Body of pancreas (tissue), 4 donors: ENCODE results near the gene HOXA3. TPM values are rescaled to one million over a fixed set of nuclear protein-coding genes. Genes with fewer than 3 reads are reported as not detected.
A peak's percentile ranks its signal among the peaks of the same experiment; 100 is the strongest.

Source experiments
- ATAC-seq: fragments of 150-250 bp; one replicate; pipeline ENCODE4 v1.9.1; 2016
- DNase-seq, 4 donors: peaks; one replicate each; pipeline ENCODE4 v3.0.0-alpha.2; 2019
- H3K27ac ChIP-seq, 4 donors: fragments of 200-600 bp; sonication (generic); 1 replicate in 3 of 4; 2 replicates in 1 of 4; pipeline versions ENCODE4 v1.5.1 to v1.6.1; 2016 to 2019; ENCODE audit warnings: mild to moderate bottlenecking in 1 of 4, mixed read lengths in 1 of 4, moderate library complexity in 1 of 4
- H3K27me3 ChIP-seq, 2 donors: fragments of 200-600 bp; sonication (generic); one replicate each; pipeline ENCODE4 v1.6.0; 2016; ENCODE audit warnings: mild to moderate bottlenecking in 1 of 2
- H3K36me3 ChIP-seq, 2 donors: fragments of 200-600 bp; sonication (generic); replicated peaks in 1 of 2; 2 replicates each; pipeline ENCODE4 v1.5.1; 2016; ENCODE audit warnings: low read depth in 2 of 2; ENCODE audit not compliant: insufficient read depth in 1 of 2
- H3K4me1 ChIP-seq: fragments of 200-600 bp; sonication (generic); one replicate; pipeline ENCODE4 v1.6.0; 2016
- H3K4me3 ChIP-seq, 2 donors: fragments of 200-600 bp; sonication (generic); 1 replicate in 1 of 2; 2 replicates in 1 of 2; pipeline ENCODE4 v1.5.1; 2016 to 2019
- H3K9me3 ChIP-seq, 3 donors: fragments of 200-600 bp; sonication (generic); 1 replicate in 2 of 3; 2 replicates in 1 of 3; pipeline ENCODE4 v1.5.1; 2016
- POLR2A ChIP-seq, 3 donors: fragments of 450-650 bp; IDR thresholded peaks; one replicate each; pipeline ENCODE4 v1.6.1; 2016; ENCODE audit warnings: antibody characterized with exemption in 3 of 3, mild to moderate bottlenecking in 2 of 3
- WGBS, 2 donors: methylation state at CpG; one replicate each; pipeline ENCODE4 v1.1.5; 2017; 5-methylcytosine and 5-hydroxymethylcytosine counted together
- intact Hi-C: fragments of 100-400 bp; cut with DNase I; formaldehyde crosslinking; loops from one replicate; pipeline ENCODE4 v1.15.1; 2023
- total RNA-seq, 2 donors: library from RNA; depleted of rRNA; stranded (reverse); fragments of >200 nt; gene quantifications; one replicate each; pipeline ENCODE4 v1.1.0, GENCODE V29; 2016
- TF ChIP-seq, protein P1 (sequence below), 7 experiments: fragments of 450-650 bp in 4 of 7; fragments of 200-600 bp in 3 of 7; sonication (generic) in 3 of 7; IDR thresholded peaks; one replicate each; pipeline ENCODE4 v1.5.1; 2016 to 2019; ENCODE audit warnings: antibody characterized with exemption in 7 of 7

The HOXA3 gene
- total RNA-seq, 2 donors from 2014 or later, result 1.6 TPM; not detected in 1

GRCh38 chr7:27122077-27122910, 30.1 kb downstream of the HOXA3 start:
- ATAC-seq (no peak), DNase-seq (no peak)
- Histone ChIP-seq H3K36me3 (no peaks in the 10 kb centered on the region), H3K27ac (peak overlapping the region in 1 of 4 donors; percentile 31), H3K27me3 (peaks cover 0 to 51% of the 10 kb centered on the region in 2 donors), H3K4me1 (peaks cover 7% of the 10 kb centered on the region), H3K4me3 (no peak overlapping the region), H3K9me3 (no peaks in the 10 kb centered on the region)
- 18 to 22% methylated on average over 37 to 42 of the region's 42 CpGs for WGBS, 2 donors
- no peak for TF ChIP-seq POLR2A (IDR thresholded peaks at IDR 0.05)
- TF ChIP-seq, protein P1, sequence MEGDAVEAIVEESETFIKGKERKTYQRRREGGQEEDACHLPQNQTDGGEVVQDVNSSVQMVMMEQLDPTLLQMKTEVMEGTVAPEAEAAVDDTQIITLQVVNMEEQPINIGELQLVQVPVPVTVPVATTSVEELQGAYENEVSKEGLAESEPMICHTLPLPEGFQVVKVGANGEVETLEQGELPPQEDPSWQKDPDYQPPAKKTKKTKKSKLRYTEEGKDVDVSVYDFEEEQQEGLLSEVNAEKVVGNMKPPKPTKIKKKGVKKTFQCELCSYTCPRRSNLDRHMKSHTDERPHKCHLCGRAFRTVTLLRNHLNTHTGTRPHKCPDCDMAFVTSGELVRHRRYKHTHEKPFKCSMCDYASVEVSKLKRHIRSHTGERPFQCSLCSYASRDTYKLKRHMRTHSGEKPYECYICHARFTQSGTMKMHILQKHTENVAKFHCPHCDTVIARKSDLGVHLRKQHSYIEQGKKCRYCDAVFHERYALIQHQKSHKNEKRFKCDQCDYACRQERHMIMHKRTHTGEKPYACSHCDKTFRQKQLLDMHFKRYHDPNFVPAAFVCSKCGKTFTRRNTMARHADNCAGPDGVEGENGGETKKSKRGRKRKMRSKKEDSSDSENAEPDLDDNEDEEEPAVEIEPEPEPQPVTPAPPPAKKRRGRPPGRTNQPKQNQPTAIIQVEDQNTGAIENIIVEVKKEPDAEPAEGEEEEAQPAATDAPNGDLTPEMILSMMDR (IDR thresholded peaks at IDR 0.05), result no peak
- intact Hi-C loops, result no loop called here

DNA sequence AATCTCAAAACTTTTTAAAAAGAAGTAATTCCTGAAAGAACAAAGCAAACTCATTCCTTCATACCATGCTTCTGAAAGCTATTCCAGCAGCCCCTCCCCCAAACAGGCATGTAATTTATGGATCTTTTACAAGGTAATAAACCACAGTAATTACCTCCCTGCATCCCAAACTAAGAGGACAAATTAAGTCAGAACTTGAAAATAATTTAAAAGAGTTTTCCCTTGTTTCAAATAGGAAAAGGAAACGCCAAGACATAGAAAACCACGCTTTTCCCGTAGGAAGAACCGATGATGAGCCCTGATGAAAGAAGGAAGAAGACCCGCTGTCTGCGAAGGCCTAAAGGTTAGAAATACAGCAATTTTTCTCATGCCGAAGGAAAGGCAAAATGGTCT, 30.7 kb downstream of the HOXA3 start:
- no peak for DNase-seq
- Histone ChIP-seq H3K4me1 (peaks cover 7% of the 10 kb centered on the region), H3K4me3 (no peak overlapping the region)

DNA sequence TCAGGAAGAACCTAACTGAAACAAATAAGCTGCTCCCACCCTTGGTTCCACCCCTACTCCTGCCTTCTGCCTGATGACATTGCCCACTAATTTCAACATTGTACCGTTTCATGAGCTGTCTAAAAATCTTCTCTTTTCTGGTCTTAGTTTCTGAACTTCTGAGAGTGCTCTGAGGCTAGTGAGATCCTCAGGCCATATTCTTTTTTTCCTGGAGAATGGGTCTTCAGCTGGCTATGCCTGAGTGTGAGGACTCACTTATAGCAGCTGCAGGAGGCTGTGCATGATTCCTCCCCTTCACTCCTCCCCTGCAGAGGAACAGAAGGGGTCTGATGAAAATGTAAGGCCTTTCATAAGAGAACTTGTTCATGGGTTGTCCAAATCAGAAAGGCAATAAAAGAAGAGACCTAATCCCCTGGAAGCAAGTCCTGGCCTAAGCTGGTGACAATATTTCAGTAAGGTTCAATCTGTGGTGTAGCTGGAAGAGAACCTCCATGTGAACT, 32.9 kb downstream of the HOXA3 start:
- TF ChIP-seq POLR2A (IDR thresholded peaks at IDR 0.05), result no peak
- TF ChIP-seq, protein P1 (IDR thresholded peaks at IDR 0.05), result no peak
- H3K36me3 ChIP-seq, result no peaks in the 10 kb centered on the region
- no peak overlapping the region for H3K27ac ChIP-seq
- ATAC-seq (no peak), DNase-seq (no peak)
- 29 to 48% methylated on average over 1 of the region's 1 CpG for WGBS, 2 donors
- peaks cover 5 to 50% of the 10 kb centered on the region in 2 donors for H3K27me3 ChIP-seq
- peaks cover 15% of the 10 kb centered on the region for H3K4me1 ChIP-seq
- H3K4me3 ChIP-seq, result no peak overlapping the region
- no peaks in the 10 kb centered on the region for H3K9me3 ChIP-seq
- intact Hi-C loops, result no loop called here

More for the DNA sequence above, 30.7 kb downstream of the HOXA3 start:
- 39 to 45% methylated on average over 7 of the region's 7 CpGs for WGBS, 2 donors
- peak overlapping the region in 1 of 4 donors; percentile 31 for H3K27ac ChIP-seq
- peaks cover 0 to 51% of the 10 kb centered on the region in 2 donors for H3K27me3 ChIP-seq
- intact Hi-C loops, result no loop called here
- TF ChIP-seq POLR2A (IDR thresholded peaks at IDR 0.05), result no peak
- TF ChIP-seq, protein P1 (IDR thresholded peaks at IDR 0.05), result no peak
- H3K9me3 ChIP-seq, result no peaks in the 10 kb centered on the region
- H3K36me3 ChIP-seq, result no peaks in the 10 kb centered on the region
- no peak for ATAC-seq

DNA sequence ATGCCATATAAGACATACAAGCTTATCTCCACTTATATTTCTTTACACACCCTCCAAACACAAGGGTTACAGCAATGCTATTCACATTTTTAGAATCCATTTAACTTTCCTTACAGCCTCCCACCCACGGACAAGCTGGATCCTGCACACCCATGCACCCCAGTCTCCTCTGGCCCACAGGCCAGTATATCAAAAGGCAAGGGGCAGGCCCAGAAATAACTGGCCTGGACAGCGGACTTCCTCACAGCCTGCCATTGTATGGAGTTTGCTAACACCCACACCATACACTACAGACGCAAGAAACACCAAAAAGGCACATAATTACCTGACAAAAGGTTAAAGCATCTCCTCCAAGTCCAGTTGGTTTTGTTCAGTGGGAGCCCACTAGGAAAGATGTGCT, 33.8 kb downstream of the HOXA3 start:
- no peak for DNase-seq
- Histone ChIP-seq H3K9me3 (no peaks in the 10 kb centered on the region), H3K4me1 (peaks cover 15% of the 10 kb centered on the region), H3K36me3 (no peaks in the 10 kb centered on the region), H3K27ac (peak overlapping the region in 2 of 4 donors; percentile 7 to 42), H3K4me3 (no peak overlapping the region), H3K27me3 (peaks cover 5 to 45% of the 10 kb centered on the region in 2 donors)
- TF ChIP-seq, protein P1 (IDR thresholded peaks at IDR 0.05), result no peak
- TF ChIP-seq POLR2A (IDR thresholded peaks at IDR 0.05), result no peak
- WGBS, 2 donors, result 33 to 42% methylated on average over 3 of the region's 3 CpGs
- intact Hi-C loops, result no loop called here
- no peak for ATAC-seq
